ENCODE data around the gene SEPTIN1. TPM values are rescaled to one million over a fixed set of nuclear protein-coding genes. Genes with fewer than 3 reads are reported as not detected.

Gene SEPTIN1
- total and polyA plus RNA-seq, 2 donors (not counting 3 experiments of a cell fraction or from before 2014, with no cell fraction given): 0.07 to 0.75 TPM

DNA sequence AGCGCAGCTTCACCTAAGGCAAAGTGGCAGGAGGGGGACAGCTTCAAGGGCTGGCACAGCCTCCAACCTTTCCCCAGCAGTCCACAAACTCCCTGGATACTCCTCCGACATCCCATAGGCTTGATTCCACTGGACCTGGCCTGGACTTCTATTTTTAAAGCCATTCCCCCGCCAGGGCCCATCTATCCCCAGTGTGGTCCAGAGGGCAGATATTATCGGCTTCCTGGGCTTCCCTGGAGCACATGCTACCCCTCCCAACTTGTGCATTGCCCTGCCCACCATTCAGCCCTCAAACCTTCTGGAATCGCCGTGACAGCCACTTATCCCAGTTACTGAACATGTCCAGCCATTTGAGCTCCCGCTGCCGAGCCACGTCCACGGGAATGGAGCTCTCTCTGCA, 17.2 kb downstream of the SEPTIN1 start:
- peaks cover 6 to 12% of the 10 kb centered on the region in 2 experiments for H3K36me3 ChIP-seq (ENCODE audit: control insufficient read depth in 2 of 2, extremely low read depth in 1 of 2, insufficient read depth in 2 of 2, low read length in 2 of 2)
- H3K79me2 ChIP-seq (ENCODE audit: control insufficient read depth, insufficient read depth, low read length): peaks cover 77% of the 10 kb centered on the region

More for the DNA sequence above, 17.2 kb downstream of the SEPTIN1 start:
- BruUV-seq (replicated peaks): no TSS peak
- Histone ChIP-seq H3K27ac (ENCODE audit: insufficient read depth, low read depth, low read length) (no peak overlapping the region), H2AFZ (ENCODE audit: low read depth, low read length) (no peak overlapping the region), H3K9ac (replicated peaks; ENCODE audit: extremely low read depth, insufficient read depth, low read length) (no peak overlapping the region), H3K27me3 (ENCODE audit: control insufficient read depth in 2 of 2, insufficient read depth in 2 of 2, low read length in 2 of 2) (no peaks in the 10 kb centered on the region), H3K4me3 (replicated peaks in 1 of 3; ENCODE audit: insufficient read depth in 1 of 3, low read depth in 1 of 3, low read length in 3 of 3) (no peak overlapping the region), H3K4me2 (ENCODE audit: insufficient read depth, low read length) (no peak overlapping the region), H3K9me1 (replicated peaks; ENCODE audit: control insufficient read depth, extremely low read depth, insufficient read depth, low read length) (no peaks in the 10 kb centered on the region), H4K20me1 (replicated peaks; ENCODE audit: control insufficient read depth, extremely low read depth, insufficient read depth, low read length) (no peaks in the 10 kb centered on the region), H3K9me3 (replicated peaks; ENCODE audit: control insufficient read depth, insufficient read depth, low read length) (no peaks in the 10 kb centered on the region), H3K4me1 (ENCODE audit: control insufficient read depth, extremely low read depth, insufficient read depth, low read length) (peaks cover 19% of the 10 kb centered on the region)
- ChIA-PET CTCF (interaction anchor here (1.6 to 2.1 kb wide), 2 partner anchors 233 to 273 kb away, joined by 5 to 7 read pairs; partner anchors contain the start of gene TBX6), POLR2A (no interaction called here)
- FAIRE-seq (no peak), DNase-seq (ENCODE audit: low read depth, low spot score) (no peak)
- dilution Hi-C loops (cut with MboI; ENCODE audit: extremely low pct_ligation_motif_present, low sequenced_read_pairs): no loop called here
- intact Hi-C loops (cut with micrococcal nuclease): no loop called here
- TF ChIP-seq POLR2AphosphoS5 (IDR thresholded peaks at IDR 0.05; ENCODE audit: insufficient read depth, low read depth, low read length) (no peak), FOS (IDR thresholded peaks at IDR 0.05; ENCODE audit: borderline replicate concordance, insufficient read depth, low read length) (no peak), EZH2 (IDR thresholded peaks at IDR 0.05; ENCODE audit: borderline replicate concordance, low read depth, low read length, severe bottlenecking) (no peak), JUN (IDR thresholded peaks at IDR 0.05; ENCODE audit: borderline replicate concordance, insufficient read depth, insufficient read length, low read depth) (no peak), POLR2A (IDR thresholded peaks at IDR 0.05; ENCODE audit: low read depth, low read length) (no peak), MYC (IDR thresholded peaks at IDR 0.05; ENCODE audit: low read depth, low read length) (no peak), GATA2 (IDR thresholded peaks at IDR 0.05; ENCODE audit: insufficient read depth, insufficient read length, low read depth, low read length) (no peak)
- TF ChIP-seq, protein P1, sequence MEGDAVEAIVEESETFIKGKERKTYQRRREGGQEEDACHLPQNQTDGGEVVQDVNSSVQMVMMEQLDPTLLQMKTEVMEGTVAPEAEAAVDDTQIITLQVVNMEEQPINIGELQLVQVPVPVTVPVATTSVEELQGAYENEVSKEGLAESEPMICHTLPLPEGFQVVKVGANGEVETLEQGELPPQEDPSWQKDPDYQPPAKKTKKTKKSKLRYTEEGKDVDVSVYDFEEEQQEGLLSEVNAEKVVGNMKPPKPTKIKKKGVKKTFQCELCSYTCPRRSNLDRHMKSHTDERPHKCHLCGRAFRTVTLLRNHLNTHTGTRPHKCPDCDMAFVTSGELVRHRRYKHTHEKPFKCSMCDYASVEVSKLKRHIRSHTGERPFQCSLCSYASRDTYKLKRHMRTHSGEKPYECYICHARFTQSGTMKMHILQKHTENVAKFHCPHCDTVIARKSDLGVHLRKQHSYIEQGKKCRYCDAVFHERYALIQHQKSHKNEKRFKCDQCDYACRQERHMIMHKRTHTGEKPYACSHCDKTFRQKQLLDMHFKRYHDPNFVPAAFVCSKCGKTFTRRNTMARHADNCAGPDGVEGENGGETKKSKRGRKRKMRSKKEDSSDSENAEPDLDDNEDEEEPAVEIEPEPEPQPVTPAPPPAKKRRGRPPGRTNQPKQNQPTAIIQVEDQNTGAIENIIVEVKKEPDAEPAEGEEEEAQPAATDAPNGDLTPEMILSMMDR (IDR thresholded peaks at IDR 0.05; ENCODE audit: extremely low read depth in 1 of 2, insufficient read depth in 1 of 2, low read depth in 1 of 2, low read length in 2 of 2): no peak
- TF ChIP-seq, protein P2, sequence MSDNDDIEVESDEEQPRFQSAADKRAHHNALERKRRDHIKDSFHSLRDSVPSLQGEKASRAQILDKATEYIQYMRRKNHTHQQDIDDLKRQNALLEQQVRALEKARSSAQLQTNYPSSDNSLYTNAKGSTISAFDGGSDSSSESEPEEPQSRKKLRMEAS (IDR thresholded peaks at IDR 0.05; ENCODE audit: insufficient read depth, insufficient read length): no peak

Data from endothelial cell of umbilical vein (primary cell).